ENCODE measurements around the gene SHISA5.
A peak's percentile ranks its signal among the peaks of the same experiment; 100 is the strongest.

The SHISA5 gene

DNA sequence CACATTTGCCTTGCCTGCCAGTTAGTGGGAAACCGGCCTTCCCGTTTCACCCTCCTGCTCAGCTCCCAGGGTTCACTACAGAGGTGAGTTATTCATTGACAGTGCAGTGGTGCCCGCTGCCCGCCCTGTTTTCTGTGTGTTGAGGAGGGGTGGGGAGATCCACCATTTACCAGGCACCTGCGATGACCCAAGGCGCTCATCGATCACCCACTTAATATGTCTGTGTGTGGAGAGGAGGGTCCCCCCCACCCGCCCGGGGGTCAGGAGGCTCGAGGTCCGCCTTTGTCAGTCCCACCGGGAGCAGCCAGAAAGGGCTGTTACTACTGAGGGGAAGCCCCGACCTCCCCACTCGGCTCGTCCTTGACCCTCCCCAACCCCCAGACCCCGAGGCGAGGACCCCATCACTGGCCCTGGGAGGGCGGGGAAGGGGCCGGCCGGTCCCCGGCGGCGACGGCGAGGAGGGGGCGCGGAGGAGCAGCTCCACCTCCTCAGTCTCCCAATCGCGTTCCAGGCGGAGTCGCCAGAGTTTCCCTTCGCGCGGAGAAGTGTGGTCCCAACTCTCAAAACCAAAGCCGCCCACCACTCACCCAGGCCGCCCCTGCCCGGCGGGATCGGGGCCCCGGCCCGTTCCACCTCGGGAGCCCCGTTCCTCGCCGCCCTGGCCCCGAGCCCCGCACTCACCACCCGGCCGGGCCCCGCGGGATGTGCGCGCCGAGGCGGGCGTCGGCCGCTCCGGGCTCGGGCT is 75.2 kb downstream of the SHISA5 start:
- H3K4me3 ChIP-seq (ENCODE audit: control insufficient read depth, low read depth, low read length): peak overlapping the region; percentile 61
- TF ChIP-seq, protein P1, sequence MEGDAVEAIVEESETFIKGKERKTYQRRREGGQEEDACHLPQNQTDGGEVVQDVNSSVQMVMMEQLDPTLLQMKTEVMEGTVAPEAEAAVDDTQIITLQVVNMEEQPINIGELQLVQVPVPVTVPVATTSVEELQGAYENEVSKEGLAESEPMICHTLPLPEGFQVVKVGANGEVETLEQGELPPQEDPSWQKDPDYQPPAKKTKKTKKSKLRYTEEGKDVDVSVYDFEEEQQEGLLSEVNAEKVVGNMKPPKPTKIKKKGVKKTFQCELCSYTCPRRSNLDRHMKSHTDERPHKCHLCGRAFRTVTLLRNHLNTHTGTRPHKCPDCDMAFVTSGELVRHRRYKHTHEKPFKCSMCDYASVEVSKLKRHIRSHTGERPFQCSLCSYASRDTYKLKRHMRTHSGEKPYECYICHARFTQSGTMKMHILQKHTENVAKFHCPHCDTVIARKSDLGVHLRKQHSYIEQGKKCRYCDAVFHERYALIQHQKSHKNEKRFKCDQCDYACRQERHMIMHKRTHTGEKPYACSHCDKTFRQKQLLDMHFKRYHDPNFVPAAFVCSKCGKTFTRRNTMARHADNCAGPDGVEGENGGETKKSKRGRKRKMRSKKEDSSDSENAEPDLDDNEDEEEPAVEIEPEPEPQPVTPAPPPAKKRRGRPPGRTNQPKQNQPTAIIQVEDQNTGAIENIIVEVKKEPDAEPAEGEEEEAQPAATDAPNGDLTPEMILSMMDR (conservative IDR thresholded peaks at IDR 0.05; ENCODE audit: control insufficient read depth, insufficient read depth, low read depth, low read length): no peak
- no peak for DNase-seq (ENCODE audit: low read depth)

DNA sequence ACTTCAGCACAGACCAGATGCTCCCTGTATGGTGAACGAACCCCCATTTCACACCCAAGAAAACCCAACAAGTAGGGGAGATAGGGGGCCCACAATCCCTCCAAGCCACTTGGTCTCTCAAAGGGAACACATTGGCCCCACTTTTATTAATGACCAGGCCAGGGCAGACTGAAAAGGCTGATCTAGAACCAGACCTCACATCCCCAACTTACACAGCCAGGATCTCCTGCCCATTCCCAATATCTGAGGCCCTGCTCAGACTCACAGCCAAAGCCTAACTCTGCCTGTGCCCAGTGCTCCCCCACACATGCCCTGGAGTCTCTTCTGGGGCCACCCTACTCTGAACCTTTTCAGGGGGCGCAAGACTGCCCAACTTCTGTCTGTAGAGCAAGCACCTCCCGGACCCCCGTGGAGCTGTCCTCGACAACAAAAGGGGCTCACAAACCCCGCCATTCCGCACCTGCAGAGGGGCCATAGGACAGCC is 75.8 kb downstream of the SHISA5 start:
- peak overlapping the region; percentile 61 for H3K4me3 ChIP-seq (ENCODE audit: control insufficient read depth, low read depth, low read length)
- DNase-seq (ENCODE audit: low read depth): no peak
- TF ChIP-seq, protein P1 (conservative IDR thresholded peaks at IDR 0.05; ENCODE audit: control insufficient read depth, insufficient read depth, low read depth, low read length): no peak

DNA sequence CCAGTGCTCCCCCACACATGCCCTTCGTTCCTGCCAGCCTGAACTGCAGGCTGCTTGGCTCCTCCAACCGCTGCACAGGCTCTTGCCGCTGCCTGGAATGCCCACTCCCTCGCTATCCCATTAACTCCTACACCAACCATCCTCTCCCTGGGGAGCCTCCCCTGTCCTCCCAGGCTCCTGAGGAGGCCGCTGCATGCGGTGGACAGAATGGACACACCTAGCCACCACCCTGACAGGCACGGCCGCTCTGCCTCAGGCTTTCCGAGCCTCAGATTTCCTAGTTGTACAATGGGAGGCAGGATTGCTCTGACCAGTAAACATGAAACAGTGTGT is 76.4 kb downstream of the SHISA5 start:
- TF ChIP-seq, protein P1 (conservative IDR thresholded peaks at IDR 0.05; ENCODE audit: control insufficient read depth, insufficient read depth, low read depth, low read length): no peak
- no peak overlapping the region for H3K4me3 ChIP-seq (ENCODE audit: control insufficient read depth, low read depth, low read length)
- no peak for DNase-seq (ENCODE audit: low read depth)

DNA sequence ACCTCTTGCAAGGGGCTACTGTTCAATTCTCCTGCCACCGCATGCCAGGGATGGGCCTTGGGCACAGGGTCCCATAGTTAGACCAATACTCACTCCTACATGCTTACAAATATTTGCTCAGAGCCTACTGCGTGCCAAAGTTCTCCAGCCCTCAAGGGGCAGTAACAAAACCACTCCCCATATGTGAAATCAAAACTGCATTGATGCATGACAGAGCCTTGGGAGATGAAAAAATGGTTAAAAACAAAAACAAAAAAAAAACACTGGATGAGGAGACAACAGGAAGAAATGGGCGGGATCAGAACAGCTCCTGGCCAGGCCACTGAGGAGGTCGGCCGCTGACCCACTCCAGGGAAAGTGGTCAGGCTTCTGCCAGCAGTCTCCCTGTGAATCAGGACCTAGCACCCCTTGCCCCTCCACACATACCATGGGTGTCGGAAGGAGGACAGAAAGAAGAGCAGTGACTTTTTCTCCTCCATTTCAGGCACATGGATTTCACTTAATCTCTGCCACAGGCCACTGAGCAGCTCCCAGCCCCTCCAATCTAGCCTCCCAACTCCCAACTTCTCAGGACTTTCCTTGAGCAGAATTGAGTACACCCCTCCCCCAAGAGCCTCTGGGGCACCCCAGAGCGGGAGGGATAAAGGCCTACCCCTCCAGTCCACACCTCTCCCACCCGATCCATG is 76.9 kb downstream of the SHISA5 start:
- no peak overlapping the region for H3K4me3 ChIP-seq (ENCODE audit: control insufficient read depth, low read depth, low read length)
- no peak for DNase-seq (ENCODE audit: low read depth)
- TF ChIP-seq, protein P1 (conservative IDR thresholded peaks at IDR 0.05; ENCODE audit: control insufficient read depth, insufficient read depth, low read depth, low read length): no peak

DNA sequence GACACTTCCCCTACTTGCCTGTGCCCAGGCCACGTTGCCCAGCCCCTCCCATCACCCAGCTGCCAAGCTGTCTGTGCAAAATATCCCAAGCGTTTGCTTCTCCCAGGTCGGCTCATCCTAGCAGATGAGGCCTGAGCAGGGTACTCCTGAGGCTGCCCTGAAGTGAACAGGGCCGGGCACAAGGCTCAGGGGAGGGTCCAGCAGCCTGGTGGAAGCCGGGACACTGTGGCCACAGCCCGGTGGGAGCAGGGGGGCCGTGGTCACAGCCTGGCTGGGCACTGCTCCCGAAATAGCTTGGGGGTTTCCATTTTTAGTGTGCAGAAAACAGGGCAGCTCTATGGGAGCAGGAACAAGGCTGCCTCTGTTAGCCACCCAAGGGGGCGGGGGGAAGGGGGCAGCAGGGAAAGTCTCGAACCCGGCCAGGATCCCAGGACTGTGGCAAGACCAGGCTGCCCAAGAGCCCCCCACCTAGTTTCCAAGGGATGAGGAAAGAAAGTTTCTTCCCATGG is 77.5 kb downstream of the SHISA5 start:
- no peak overlapping the region for H3K4me3 ChIP-seq (ENCODE audit: control insufficient read depth, low read depth, low read length)
- TF ChIP-seq, protein P1 (conservative IDR thresholded peaks at IDR 0.05; ENCODE audit: control insufficient read depth, insufficient read depth, low read depth, low read length): no peak
- no peak for DNase-seq (ENCODE audit: low read depth)

DNA sequence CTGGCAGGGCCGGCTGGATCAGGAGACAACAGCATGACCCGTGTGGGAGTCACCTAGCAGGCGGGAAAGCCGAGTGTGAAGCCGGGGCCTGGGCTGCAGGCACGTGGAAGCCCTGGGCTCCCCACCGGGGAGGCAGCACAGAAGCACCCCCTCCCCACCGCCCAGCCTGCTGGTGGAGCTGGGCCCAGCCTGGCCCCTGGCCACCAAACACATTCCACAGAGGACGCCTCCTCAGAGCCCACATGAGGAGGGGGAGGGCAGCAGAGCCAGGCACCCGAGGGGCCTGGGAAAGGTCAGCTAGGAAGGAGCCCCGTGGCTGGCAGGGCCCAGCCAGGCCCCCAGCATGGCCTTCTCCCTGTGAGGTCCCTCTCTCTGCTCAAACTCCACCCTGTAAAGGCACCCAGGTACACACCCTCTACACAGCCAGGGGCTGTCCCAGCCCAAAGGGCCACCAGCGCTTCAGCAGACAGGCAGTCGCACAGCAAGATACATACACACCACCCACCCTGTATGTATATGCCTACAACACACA is 78.6 kb downstream of the SHISA5 start:
- DNase-seq (ENCODE audit: low read depth): no peak
- H3K4me3 ChIP-seq (ENCODE audit: control insufficient read depth, low read depth, low read length): no peak overlapping the region
- TF ChIP-seq, protein P1 (conservative IDR thresholded peaks at IDR 0.05; ENCODE audit: control insufficient read depth, insufficient read depth, low read depth, low read length): no peak

Measured in fibroblast of mammary gland (primary cell).